ENCODE measurements around the gene OR7G2. TPM values are rescaled to one million over a fixed set of nuclear protein-coding genes. Genes with fewer than 3 reads are reported as not detected.
"Not testable (repeated sequence)": the region's sequence is repeated elsewhere in the genome, so short reads cannot be mapped to it uniquely, and the experiment has no call there.

OR7G2 gene
- total and polyA plus RNA-seq, 2 donors (not counting 1 experiment from before 2014, with no cell fraction given) = not detected

DNA sequence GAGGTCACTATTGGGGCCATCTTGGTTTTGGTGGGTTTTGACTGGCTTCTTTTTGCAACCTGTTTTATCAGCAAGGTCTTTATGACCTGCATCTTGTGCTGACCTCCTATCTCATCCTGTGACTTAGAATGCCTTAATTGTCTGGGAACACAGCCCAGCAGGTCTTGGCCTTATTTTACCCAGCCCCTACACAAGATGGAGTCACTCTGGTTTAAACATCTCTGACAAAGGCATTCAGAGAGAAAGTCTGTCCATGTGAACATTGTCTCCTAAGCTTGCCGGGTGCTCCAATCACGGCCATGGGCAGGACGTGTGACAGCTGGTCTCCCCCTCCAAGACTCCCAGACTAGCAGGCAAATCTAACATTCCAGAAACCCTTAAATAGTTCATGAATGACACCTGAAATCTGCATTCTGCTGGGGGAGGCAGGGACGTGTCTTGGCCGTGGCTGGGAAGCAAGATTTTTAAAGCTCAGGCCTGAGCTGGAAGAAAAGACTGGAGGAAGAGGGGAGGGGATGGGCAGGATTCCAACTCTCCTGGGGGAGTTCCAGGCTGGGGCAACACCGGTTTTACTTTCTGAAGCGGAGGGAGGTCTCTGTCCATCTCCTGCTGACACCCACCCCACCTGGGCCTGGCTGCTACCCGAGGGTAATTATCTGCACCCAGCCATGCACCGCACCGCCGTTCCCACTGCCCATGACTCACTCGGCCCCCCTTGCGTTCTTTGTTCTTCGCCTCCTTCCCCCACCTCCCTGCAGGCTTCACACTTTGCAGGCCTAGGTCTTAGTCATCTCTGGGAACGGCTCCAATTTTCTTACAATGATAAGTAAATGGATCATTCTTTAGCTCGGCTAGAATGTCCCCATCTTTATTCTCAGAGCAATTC is 32.0 kb downstream of the OR7G2 start:
- Histone ChIP-seq H3K36me3 (ENCODE audit: control insufficient read depth, insufficient read depth, low read length) (no peaks in the 10 kb centered on the region), H2AFZ (ENCODE audit: low read length) (no peak overlapping the region), H3K4me3 (replicated peaks in 1 of 4; ENCODE audit: control extremely low read depth in 1 of 4, insufficient read depth in 1 of 4, low read depth in 3 of 4, low read length in 4 of 4) (no peak overlapping the region), H3K27ac (ENCODE audit: insufficient read depth, low read length) (no peak overlapping the region), H3K79me2 (ENCODE audit: control insufficient read depth, insufficient read depth, low read length) (no peaks in the 10 kb centered on the region), H3K4me2 (ENCODE audit: extremely low read depth, insufficient read depth, low read length) (no peak overlapping the region), H3K9ac (ENCODE audit: insufficient read depth, low read length) (no peak overlapping the region), H3K4me1 (ENCODE audit: control insufficient read depth, extremely low read depth, insufficient read depth, low read length) (no peaks in the 10 kb centered on the region), H4K20me1 (ENCODE audit: control insufficient read depth, extremely low read depth, insufficient read depth, low read length) (no peaks in the 10 kb centered on the region), H3K9me3 (ENCODE audit: control insufficient read depth, insufficient read depth, low read depth, low read length) (no peaks in the 10 kb centered on the region), H3K27me3 (ENCODE audit: control insufficient read depth, insufficient read depth, low read length) (no peaks in the 10 kb centered on the region)
- TF ChIP-seq EZH2 (IDR thresholded peaks at IDR 0.05; ENCODE audit: low read length, missing control alignments) = no peak
- TF ChIP-seq, protein P1, sequence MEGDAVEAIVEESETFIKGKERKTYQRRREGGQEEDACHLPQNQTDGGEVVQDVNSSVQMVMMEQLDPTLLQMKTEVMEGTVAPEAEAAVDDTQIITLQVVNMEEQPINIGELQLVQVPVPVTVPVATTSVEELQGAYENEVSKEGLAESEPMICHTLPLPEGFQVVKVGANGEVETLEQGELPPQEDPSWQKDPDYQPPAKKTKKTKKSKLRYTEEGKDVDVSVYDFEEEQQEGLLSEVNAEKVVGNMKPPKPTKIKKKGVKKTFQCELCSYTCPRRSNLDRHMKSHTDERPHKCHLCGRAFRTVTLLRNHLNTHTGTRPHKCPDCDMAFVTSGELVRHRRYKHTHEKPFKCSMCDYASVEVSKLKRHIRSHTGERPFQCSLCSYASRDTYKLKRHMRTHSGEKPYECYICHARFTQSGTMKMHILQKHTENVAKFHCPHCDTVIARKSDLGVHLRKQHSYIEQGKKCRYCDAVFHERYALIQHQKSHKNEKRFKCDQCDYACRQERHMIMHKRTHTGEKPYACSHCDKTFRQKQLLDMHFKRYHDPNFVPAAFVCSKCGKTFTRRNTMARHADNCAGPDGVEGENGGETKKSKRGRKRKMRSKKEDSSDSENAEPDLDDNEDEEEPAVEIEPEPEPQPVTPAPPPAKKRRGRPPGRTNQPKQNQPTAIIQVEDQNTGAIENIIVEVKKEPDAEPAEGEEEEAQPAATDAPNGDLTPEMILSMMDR (conservative IDR thresholded peaks at IDR 0.05 in 1 of 2, IDR thresholded peaks at IDR 0.05 in 1 of 2; ENCODE audit: low read depth in 1 of 2, low read length in 2 of 2) = no peak
- DNase-seq (ENCODE audit: low read depth in 2 of 2) = peak; percentile 92 to 99

DNA sequence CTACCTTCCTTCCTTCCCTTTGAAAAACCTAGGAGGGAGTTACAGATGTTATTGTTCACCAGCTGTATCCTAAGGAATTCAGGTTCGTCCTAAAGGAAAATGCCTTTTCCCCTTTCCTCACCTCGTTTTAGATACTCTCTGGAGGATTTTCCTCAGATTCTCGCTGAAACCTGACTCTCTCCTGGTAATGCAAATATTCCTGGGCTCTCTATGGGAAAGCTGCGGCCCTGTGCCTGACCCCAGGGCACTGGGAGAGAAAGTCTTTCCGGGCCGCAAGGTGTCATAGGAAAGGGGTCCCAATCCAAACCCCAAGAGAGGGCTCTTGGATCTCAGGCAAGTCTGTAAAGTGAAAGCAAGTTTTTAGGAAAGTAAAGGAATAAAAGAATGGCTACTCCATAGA is 33.5 kb downstream of the OR7G2 start:
- H3K4me2 ChIP-seq (ENCODE audit: extremely low read depth, insufficient read depth, low read length) = no peak overlapping the region
- H3K36me3 ChIP-seq (ENCODE audit: control insufficient read depth, insufficient read depth, low read length) = no peaks in the 10 kb centered on the region
- no peak overlapping the region for H3K27ac ChIP-seq (ENCODE audit: insufficient read depth, low read length)

DNA sequence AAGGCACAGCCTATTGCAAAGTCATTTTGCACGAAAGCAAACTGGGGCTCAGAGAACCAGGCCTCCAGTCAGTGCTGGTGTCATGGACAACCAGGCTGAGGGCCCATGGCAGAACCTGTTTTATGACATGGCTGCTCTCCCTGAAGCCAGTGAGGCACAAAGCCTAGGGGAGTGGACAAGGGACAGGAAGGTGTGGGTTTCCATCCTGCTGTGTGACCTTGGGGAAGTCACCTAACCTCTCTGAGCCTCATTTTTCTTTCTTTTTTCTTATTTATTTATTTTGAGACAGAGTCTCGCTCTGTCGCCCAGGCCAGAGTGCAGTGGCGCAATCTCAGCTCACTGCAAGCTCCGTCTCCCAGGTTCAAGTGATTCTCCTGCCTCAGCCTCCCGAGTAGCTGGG is 35.6 kb downstream of the OR7G2 start:
- H2AFZ ChIP-seq (ENCODE audit: low read length); H3K27me3 ChIP-seq (ENCODE audit: control insufficient read depth, insufficient read depth, low read length): not testable (repeated sequence)

More for the DNA sequence above, 33.5 kb downstream of the OR7G2 start:
- Histone ChIP-seq H3K9me3 (ENCODE audit: control insufficient read depth, insufficient read depth, low read depth, low read length) (no peaks in the 10 kb centered on the region), H3K27me3 (ENCODE audit: control insufficient read depth, insufficient read depth, low read length) (no peaks in the 10 kb centered on the region), H3K4me3 (replicated peaks in 1 of 4; ENCODE audit: control extremely low read depth in 1 of 4, insufficient read depth in 1 of 4, low read depth in 3 of 4, low read length in 4 of 4) (no peak overlapping the region), H3K79me2 (ENCODE audit: control insufficient read depth, insufficient read depth, low read length) (no peaks in the 10 kb centered on the region), H4K20me1 (ENCODE audit: control insufficient read depth, extremely low read depth, insufficient read depth, low read length) (no peaks in the 10 kb centered on the region), H3K4me1 (ENCODE audit: control insufficient read depth, extremely low read depth, insufficient read depth, low read length) (no peaks in the 10 kb centered on the region), H3K9ac (ENCODE audit: insufficient read depth, low read length) (no peak overlapping the region), H2AFZ (ENCODE audit: low read length) (no peak overlapping the region)
- no peak for DNase-seq (ENCODE audit: low read depth in 2 of 2)
- TF ChIP-seq, protein P1 (conservative IDR thresholded peaks at IDR 0.05 in 1 of 2, IDR thresholded peaks at IDR 0.05 in 1 of 2; ENCODE audit: low read depth in 1 of 2, low read length in 2 of 2) = no peak
- TF ChIP-seq EZH2 (IDR thresholded peaks at IDR 0.05; ENCODE audit: low read length, missing control alignments) = no peak

More for the DNA sequence above, 35.6 kb downstream of the OR7G2 start:
- not testable (repeated sequence) for H3K4me2 ChIP-seq (ENCODE audit: extremely low read depth, insufficient read depth, low read length); H4K20me1 ChIP-seq (ENCODE audit: control insufficient read depth, extremely low read depth, insufficient read depth, low read length); H3K4me1 ChIP-seq (ENCODE audit: control insufficient read depth, extremely low read depth, insufficient read depth, low read length); H3K9me3 ChIP-seq (ENCODE audit: control insufficient read depth, insufficient read depth, low read depth, low read length); H3K79me2 ChIP-seq (ENCODE audit: control insufficient read depth, insufficient read depth, low read length); H3K9ac ChIP-seq (ENCODE audit: insufficient read depth, low read length); H3K36me3 ChIP-seq (ENCODE audit: control insufficient read depth, insufficient read depth, low read length); H3K27ac ChIP-seq (ENCODE audit: insufficient read depth, low read length); DNase-seq (ENCODE audit: low read depth in 2 of 2); H3K4me3 ChIP-seq (replicated peaks in 1 of 4; ENCODE audit: control extremely low read depth in 1 of 4, insufficient read depth in 1 of 4, low read depth in 3 of 4, low read length in 4 of 4)
